HPDE6-E6E7 (cell line): ENCODE results near the gene IAH1.
"Not testable (repeated sequence)": the region's sequence is repeated elsewhere in the genome, so short reads cannot be mapped to it uniquely, and the experiment has no call there.

Experiments used
- DNase-seq: peaks from one replicate; pipeline ENCODE4 v3.0.0; 2011; ENCODE audit warnings: missing footprints; ENCODE audit errors: extremely low spot score

The IAH1 gene

GRCh38 chr2:9473308-9473984 is 905 bp upstream of the IAH1 start:
- peak; percentile 65 for DNase-seq

DNA sequence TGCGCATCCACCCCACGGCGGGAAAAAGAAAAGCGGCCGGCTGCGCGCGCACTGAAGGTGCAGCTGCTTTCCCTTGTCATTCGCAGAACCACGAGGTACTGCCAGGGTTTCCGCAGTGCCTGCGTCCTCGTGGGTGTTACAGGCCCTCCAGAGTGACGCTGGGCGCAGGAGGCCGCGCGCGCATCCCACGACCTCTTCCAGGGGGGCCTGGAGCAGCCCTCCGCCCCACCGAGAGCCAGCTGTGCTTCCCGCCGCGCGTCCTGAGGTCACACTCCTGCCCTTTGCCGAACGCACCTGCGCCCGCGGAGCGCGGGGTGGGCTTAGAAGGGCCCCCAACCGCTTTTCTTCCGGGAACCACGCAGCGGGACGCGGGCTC is 378 bp upstream of the IAH1 start:
- peak; percentile 36 for DNase-seq

DNA sequence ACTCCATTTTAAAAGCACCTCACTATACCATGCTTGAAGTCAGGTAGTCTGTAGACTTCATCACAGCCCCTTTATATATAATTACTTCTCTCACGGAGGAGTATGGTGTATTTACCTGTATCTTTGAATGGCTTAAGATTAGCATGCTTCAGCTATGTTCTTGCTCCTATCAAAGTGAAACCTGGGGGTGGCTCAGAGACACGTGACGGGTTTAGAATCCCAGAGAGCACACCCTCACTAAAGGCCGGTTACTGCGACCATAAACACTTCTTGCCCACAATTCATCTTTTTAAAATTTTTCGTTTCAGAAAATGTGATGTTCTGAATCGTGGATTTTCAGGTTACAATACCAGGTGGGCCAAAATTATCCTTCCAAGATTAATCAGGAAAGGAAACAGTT is 3.6 kb downstream of the IAH1 start:
- DNase-seq = no peak

DNA sequence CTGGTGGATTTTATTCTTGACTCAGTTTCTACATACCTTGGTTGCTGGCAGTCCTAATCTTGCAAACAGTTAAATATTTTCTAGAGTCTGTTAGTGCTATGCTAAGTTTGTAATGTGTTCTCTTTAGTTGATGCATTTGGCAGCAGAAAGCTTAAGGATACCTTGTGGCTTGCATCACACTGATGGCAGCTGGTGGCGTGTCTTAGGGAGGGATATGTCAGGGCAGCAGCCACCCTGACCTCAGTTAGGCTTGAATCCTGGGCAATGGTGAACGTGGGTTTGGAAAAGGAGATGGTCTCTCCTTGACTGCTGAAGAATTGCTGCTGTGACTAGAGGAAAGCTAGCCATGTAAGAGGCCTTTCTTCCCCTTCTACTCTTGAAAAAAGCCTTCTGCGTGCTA is 4.2 kb downstream of the IAH1 start:
- no peak for DNase-seq

DNA sequence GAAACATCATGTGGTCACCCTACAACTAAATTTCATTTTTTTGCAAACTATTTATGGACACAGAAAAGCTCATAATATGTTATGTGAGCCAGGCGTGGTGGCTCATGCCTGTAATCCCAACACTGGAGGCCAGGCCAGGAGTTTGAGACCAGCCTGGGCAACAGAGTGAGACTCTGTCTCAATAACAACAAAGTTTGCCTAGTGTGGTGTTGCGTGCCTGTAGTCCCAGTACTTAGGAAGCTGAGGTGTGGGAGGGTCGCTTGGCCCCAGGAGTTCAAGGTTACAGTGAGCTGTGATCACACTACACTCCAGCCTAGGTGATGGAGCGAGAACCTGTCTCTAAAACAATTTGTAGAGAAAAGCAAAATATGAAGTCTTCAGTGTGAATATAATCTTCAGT is 5.8 kb downstream of the IAH1 start:
- no peak for DNase-seq

GRCh38 chr2:9483107-9483506 is 8.8 kb downstream of the IAH1 start:
- DNase-seq = no peak

DNA sequence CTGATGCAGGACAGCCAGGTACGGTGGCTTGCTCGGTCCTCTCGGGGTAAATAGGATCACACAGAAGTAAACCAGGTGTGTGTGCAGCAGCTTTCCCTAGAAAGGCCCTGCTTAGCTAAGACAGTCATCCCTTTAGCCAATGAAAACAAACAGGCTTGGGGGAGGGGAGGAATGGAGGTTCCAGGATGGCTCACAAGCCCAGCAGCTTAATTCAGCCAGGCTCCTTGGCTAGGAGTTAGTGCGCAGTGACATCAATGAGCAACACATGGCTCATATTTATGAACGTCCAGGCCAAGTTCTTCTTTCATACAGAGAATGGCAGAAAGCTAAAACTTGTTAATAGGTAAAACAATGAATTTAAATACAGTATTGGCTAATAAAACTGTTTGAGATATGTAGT is 10.2 kb downstream of the IAH1 start:
- no peak for DNase-seq

- DNase-seq = no peak
Observed at GRCh38 chr2:9488583-9489547, 14.5 kb downstream of the IAH1 start.

GRCh38 chr2:9490789-9491188 is 16.4 kb downstream of the IAH1 start:
- no peak for DNase-seq

- DNase-seq = no peak
Observed at GRCh38 chr2:9492927-9493326, 18.6 kb downstream of the IAH1 start.

DNA sequence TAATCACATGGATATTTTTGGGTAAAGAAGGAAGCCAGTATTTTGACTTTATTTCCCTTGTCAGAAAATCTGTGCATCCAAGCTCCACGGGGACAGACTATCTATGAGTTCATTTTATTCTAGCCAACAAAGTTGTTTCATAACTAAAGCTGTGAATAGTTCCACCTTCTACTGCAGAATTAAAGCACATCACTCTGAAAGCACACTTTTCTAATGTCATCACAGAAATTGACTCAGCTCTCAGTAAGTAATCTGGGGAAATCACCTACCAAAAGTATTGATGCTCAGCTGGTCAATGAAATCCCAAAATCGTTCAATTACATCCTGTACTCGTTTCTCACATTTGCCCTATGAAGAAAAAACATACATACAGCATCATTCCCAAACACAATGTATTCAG is 19.1 kb downstream of the IAH1 start:
- DNase-seq = no peak

- no peak for DNase-seq
Observed at GRCh38 chr2:9494081-9494480, 19.7 kb downstream of the IAH1 start.

GRCh38 chr2:9497017-9497416 is 22.7 kb downstream of the IAH1 start:
- DNase-seq = peak; percentile 58

GRCh38 chr2:9498210-9498609 is 23.9 kb downstream of the IAH1 start:
- no peak for DNase-seq

GRCh38 chr2:9508931-9509330 is 34.6 kb downstream of the IAH1 start:
- DNase-seq = no peak

GRCh38 chr2:9513946-9514345 is 39.6 kb downstream of the IAH1 start:
- not testable (repeated sequence) for DNase-seq

DNA sequence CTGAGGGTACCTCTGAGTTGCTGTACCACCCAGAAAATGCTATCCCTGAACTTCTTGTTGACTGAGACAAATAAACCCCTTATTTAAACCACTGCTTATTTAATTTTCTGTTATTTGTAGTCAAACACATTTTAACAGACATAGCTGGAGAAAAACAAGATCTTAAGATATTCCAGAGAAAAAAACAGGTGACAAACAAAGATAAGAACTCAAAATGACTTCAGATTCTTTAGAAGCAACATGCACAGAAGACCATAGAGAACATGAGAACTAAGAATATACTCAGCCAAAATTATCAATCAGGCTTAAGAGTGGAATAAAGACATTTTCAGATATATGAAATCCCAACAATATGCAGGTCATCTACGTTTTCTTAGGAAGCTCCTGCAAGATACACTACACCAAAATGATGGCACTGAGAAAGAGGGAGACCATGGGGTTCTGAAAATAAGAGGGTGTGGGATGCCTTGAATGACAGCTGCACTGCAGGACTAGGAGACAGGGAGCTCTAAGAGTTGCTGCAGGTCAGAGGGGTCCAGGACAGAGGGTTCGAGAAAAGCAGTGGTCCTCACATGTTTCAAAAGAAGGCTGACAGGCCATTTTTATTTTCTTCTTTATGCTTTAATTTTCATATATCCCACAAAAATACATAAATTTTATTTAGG is 42.9 kb downstream of the IAH1 start:
- DNase-seq = no peak

DNA sequence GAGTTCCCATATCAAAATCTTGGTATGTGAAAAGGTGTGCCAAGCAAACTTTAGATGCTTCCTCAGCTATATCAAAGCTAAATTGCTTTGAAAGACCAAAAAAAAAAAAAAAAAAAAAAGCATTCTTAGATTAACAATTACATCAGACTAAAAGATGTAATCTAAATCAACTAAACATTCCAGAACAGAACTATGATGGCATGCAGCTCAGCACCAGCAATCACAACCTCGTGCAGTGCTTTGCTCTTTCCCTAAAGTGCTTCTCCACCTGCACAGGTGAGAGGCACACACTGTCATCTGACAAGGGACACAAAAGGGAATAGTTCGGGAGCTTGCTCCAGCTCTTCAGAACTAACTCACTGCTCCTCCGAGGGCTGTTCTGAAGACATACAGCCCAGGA is 43.8 kb downstream of the IAH1 start:
- DNase-seq = no peak

DNA sequence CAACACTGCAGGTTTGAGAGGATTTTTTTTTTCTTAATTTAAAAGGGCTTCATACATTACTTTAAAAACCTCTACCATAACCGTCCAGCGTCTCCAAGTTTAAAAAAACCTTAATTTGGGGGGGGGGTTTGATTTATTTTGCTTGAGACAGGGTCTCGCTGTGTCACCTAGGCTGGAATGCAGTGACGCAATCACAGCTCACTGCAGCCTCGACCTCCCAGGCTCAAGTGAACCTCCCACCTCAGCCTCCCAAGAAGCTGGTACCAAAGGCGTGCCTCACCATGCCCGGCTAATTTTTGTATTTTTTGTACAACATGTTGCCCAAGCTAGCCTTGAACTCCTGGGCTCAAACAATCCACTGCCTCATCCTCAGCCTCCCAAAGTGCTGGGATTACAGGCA is 44.4 kb downstream of the IAH1 start:
- no peak for DNase-seq

- DNase-seq = no peak
Observed at GRCh38 chr2:9519250-9519649, 44.9 kb downstream of the IAH1 start.

GRCh38 chr2:9524291-9524690 is 49.9 kb downstream of the IAH1 start:
- no peak for DNase-seq

DNA sequence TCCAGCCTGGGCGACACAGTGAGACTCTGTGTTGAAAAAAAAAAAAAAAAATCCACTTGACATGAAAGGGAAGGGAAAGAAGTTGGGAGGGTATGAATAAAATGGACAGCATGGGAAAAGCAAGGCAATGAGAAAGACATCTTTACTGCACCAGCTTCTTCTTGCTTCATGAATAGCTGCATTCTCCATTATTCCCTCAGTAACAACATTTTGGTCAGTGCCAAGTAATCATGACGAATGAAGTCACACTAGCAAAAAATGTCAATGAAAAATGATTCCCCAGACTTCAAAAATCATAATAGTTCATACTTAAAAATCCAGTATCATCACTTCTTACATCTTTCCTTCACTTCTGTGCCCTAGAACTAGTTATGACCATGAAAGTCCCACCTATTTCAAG is 50.9 kb downstream of the IAH1 start:
- no peak for DNase-seq
